ENCODE measurements around the gene IGSF21.

DNA sequence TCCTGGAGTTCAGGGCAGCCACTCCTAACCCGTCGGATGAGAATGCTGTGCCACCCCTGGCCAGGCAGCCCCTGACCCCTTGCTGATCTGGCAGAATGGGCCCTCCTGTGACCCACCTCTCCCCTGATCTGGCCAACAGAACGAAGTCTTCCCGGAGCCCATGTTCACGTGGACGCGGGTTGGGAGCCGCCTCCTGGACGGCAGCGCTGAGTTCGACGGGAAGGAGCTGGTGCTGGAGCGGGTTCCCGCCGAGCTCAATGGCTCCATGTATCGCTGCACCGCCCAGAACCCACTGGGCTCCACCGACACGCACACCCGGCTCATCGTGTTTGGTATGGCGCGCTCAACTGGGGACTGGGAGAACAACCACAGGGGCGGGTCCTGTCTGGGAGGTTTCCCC is 269.1 kb downstream of the IGSF21 start:
- no peak for TF ChIP-seq CTCF (IDR thresholded peaks at IDR 0.05)
- TF ChIP-seq POLR2A (IDR thresholded peaks at IDR 0.05): no peak
